Lung (tissue), 12 donors: Measurements from ENCODE around the gene CANT1. TPM values are rescaled to one million over a fixed set of nuclear protein-coding genes. Genes with fewer than 3 reads are reported as not detected.

Experiments used
- ATAC-seq: fragments of 200-7000 bp; cut with Tn5 transposase; one replicate; pipeline ENCODE4 v1.9.1; 2020; ENCODE audit warnings: moderate number of reproducible peaks; ENCODE audit not compliant: insufficient read depth, low FRiP score
- DNase-seq, 3 donors: peaks; one replicate each; pipeline ENCODE4 v3.0.0-alpha.2; 2013 to 2017
- H3K27ac ChIP-seq, 2 donors: one replicate each; pipeline ENCODE4 v1.5.1; 2013; ENCODE audit warnings: mild to moderate bottlenecking in 2 of 2, moderate library complexity in 2 of 2, control low read depth in 1 of 2, inconsistent platforms in 1 of 2, low read depth in 1 of 2, low read length in 1 of 2
- H3K27me3 ChIP-seq, 3 donors: one replicate each; pipeline ENCODE4 v1.5.1; 2013; ENCODE audit warnings: low read length in 2 of 3; ENCODE audit not compliant: control insufficient read depth in 3 of 3, insufficient read depth in 3 of 3
- H3K36me3 ChIP-seq, 4 donors: one replicate each; pipeline ENCODE4 v1.5.1; 2013; ENCODE audit warnings: low read length in 4 of 4, mild to moderate bottlenecking in 1 of 4, moderate library complexity in 1 of 4; ENCODE audit not compliant: control insufficient read depth in 4 of 4, insufficient read depth in 4 of 4
- H3K4me1 ChIP-seq, 5 donors: one replicate each; pipeline ENCODE4 v1.5.1; 2013; ENCODE audit warnings: low read length in 5 of 5, mild to moderate bottlenecking in 2 of 5, moderate library complexity in 1 of 5; ENCODE audit not compliant: control insufficient read depth in 5 of 5, insufficient read depth in 5 of 5
- H3K4me3 ChIP-seq: one replicate; pipeline ENCODE4 v1.5.1; 2013; ENCODE audit warnings: mild to moderate bottlenecking, control low read depth, moderate library complexity
- H3K9ac ChIP-seq, 2 donors: one replicate each; pipeline ENCODE4 v1.5.1; 2013; ENCODE audit warnings: low read length in 2 of 2, control low read depth in 1 of 2; ENCODE audit not compliant: insufficient read depth in 1 of 2
- H3K9me3 ChIP-seq, 4 donors: one replicate each; pipeline ENCODE4 v1.5.1; 2013; ENCODE audit warnings: low read length in 3 of 4, mild to moderate bottlenecking in 1 of 4, moderate library complexity in 1 of 4; ENCODE audit not compliant: control insufficient read depth in 4 of 4, insufficient read depth in 3 of 4
- CTCF ChIP-seq: IDR thresholded peaks from 2 replicates; pipeline ENCODE4 v1.5.1; 2012; ENCODE audit warnings: mild to moderate bottlenecking; ENCODE audit errors: control extremely low read depth, extremely low read depth
- WGBS, 2 donors: extraction: QIAGEN DNeasy Blood & Tissue Kit; methylation state at CpG; one replicate each; pipeline ENCODE4 v1.1.7; 2013; 5-methylcytosine and 5-hydroxymethylcytosine counted together
- polyA plus RNA-seq, 2 donors: library from polyadenylated mRNA; stranded (reverse); fragments of 200-250 nt; gene quantifications; one replicate each; pipeline ENCODE4 v1.2.1, GENCODE V29; 2013
- total RNA-seq, 2 donors: library from RNA; depleted of rRNA in 1 of 2; stranded (reverse); fragments of >200 nt in 1 of 2; gene quantifications; one replicate each; pipeline ENCODE4 v1.2.1, GENCODE V29; 2014 to 2021
- donor health status: control.
- donor health status: control.
- donor health status: Bipolar disorder and iron deficiency.
- donor health status: healthy.
- donor health status: DM: yes; HTN: yes; CAD: no.

CANT1 gene
- total and polyA plus RNA-seq, 4 donors: 8.5 to 75.8 (median 48.7) TPM

DNA sequence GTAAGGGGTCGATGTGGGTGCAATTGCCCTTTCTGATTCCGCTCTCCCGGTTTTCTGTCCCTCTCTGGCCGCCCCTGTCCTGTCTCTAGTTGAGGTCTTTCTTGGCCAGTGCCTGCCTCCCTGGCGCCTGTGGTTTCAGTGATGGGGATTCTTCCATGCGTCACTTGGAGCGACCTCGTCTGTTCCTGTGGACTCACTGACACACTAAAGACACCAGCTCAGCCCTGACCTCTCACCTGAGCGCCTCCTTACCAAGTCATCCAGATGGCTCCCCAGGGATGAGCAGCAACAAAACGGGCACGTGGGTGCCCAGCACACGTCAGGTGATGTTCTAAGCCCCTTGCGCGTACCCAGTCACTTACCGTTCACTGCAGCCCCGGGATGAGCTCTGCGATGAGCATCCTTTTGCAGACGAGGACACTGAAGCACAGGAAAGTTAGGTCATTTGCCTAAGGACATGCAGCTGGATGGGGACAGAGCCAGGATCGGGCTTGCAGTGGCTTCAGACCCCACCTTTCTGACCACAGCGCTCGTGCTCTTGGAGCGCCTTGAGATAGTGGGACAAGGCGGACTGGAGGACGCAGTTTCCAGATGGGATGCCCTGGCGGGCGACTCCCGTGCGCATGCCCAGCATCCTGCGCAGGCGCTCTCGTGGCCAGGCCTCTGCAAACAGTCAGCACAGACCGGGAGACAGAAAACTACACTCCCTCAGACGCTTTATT lies 18.4 kb downstream of the CANT1 start:
- Histone ChIP-seq H3K27me3 (no peaks in the 10 kb centered on the region), H3K27ac (no peak overlapping the region), H3K4me1 (peaks cover 0 to 10% (median 3%) of the 10 kb centered on the region in 5 donors), H3K4me3 (no peak overlapping the region), H3K9ac (no peak overlapping the region), H3K9me3 (no peaks in the 10 kb centered on the region), H3K36me3 (peaks cover 10 to 45% (median 26%) of the 10 kb centered on the region in 4 donors)
- 95 to 97% methylated on average over 33 of the region's 33 CpGs for WGBS, 2 donors
- ATAC-seq: no peak
- no peak for TF ChIP-seq CTCF
- no peak for DNase-seq

GRCh38 chr17:78990349-78991016 lies 19.1 kb downstream of the CANT1 start:
- ATAC-seq: no peak
- no peak for TF ChIP-seq CTCF
- Histone ChIP-seq H3K4me3 (no peak overlapping the region), H3K27ac (no peak overlapping the region), H3K27me3 (no peaks in the 10 kb centered on the region), H3K9me3 (no peaks in the 10 kb centered on the region), H3K36me3 (peaks cover 10 to 38% (median 23%) of the 10 kb centered on the region in 4 donors), H3K9ac (no peak overlapping the region), H3K4me1 (peaks cover 0 to 13% (median 3%) of the 10 kb centered on the region in 5 donors)
- DNase-seq: no peak
- WGBS, 2 donors: 97% methylated on average over 29 of the region's 29 CpGs

DNA sequence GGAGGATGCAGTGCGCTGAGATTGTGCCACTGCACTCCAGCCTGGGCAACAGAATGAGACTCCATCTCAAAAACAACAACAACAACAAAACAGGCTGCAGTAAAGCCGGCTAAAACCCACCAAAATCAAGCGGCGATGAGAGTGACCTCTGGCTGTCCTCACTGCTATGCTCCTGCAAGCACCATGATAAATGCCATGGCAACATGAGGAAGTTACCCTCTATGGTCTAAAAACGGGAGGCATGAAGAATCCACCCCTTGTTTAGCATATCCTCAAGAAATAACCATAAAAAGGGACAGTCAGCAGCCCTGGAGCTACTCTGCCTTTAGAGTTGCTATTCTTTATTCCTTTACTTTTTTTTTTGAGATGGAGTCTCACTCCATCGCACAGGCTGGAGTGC lies 21.4 kb downstream of the CANT1 start:
- H3K4me3 ChIP-seq: no peak overlapping the region
- no peaks in the 10 kb centered on the region for H3K27me3 ChIP-seq
- H3K4me1 ChIP-seq: peaks cover 0 to 13% (median 3%) of the 10 kb centered on the region in 5 donors
- H3K9ac ChIP-seq: no peak overlapping the region
- peak overlapping the region in 1 of 2 donors; percentile 43 for H3K27ac ChIP-seq
- no peaks in the 10 kb centered on the region for H3K9me3 ChIP-seq
- no peak for TF ChIP-seq CTCF
- peaks cover 10 to 24% (median 12%) of the 10 kb centered on the region in 4 donors for H3K36me3 ChIP-seq
- ATAC-seq: no peak
- 46 to 53% methylated on average over 6 of the region's 6 CpGs for WGBS, 2 donors
- DNase-seq: peak in 2 of 3 donors; percentile 30 to 40
